Esophagus muscularis mucosa (tissue), 4 donors: ENCODE results near the gene TMEM61.

Source experiments
- EP300 ChIP-seq: sonication (generic); formaldehyde crosslinking; IDR thresholded peaks from one replicate; pipeline ENCODE4 v1.6.1; 2017; ENCODE audit warnings: antibody characterized with exemption
- POLR2AphosphoS5 ChIP-seq, 2 donors: sonication (generic); formaldehyde crosslinking; IDR thresholded peaks; one replicate each; pipeline ENCODE4 v1.6.1; 2017; ENCODE audit warnings: antibody characterized with exemption in 2 of 2
- TF ChIP-seq, protein P1 (sequence below), 3 experiments: fragments of 200-600 bp in 2 of 3; fragments of 450-650 bp in 1 of 3; sonication (generic) in 2 of 3; IDR thresholded peaks; one replicate each; pipeline ENCODE4 v1.5.1; 2017 to 2019; ENCODE audit warnings: antibody characterized with exemption in 3 of 3, mild to moderate bottlenecking in 2 of 3, moderate library complexity in 1 of 3

DNA sequence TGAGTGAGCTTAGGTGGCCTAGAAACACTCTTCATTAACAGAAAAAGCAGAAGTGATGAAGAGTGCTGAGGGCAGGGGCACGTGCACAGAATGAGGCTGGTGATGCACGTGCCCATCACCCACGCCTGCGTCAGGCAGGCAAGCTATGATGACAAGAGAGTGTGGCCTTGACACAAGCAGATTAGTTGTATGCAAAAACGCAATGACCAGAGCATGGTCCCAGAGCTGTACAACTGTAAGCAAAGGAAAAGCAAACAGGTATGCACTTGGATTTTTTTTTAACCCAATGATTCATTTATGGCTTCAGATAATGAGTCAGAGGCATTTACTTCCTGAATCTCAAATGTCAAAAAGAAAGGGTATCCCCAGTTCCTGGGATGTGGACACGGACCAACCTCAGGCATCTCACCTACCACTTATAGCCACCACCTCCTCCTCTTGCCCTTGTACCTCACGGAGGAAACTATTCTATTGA, 9.1 kb upstream of the TMEM61 start:
- TF ChIP-seq, protein P1, sequence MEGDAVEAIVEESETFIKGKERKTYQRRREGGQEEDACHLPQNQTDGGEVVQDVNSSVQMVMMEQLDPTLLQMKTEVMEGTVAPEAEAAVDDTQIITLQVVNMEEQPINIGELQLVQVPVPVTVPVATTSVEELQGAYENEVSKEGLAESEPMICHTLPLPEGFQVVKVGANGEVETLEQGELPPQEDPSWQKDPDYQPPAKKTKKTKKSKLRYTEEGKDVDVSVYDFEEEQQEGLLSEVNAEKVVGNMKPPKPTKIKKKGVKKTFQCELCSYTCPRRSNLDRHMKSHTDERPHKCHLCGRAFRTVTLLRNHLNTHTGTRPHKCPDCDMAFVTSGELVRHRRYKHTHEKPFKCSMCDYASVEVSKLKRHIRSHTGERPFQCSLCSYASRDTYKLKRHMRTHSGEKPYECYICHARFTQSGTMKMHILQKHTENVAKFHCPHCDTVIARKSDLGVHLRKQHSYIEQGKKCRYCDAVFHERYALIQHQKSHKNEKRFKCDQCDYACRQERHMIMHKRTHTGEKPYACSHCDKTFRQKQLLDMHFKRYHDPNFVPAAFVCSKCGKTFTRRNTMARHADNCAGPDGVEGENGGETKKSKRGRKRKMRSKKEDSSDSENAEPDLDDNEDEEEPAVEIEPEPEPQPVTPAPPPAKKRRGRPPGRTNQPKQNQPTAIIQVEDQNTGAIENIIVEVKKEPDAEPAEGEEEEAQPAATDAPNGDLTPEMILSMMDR (IDR thresholded peaks at IDR 0.05) = no peak
- no peak for TF ChIP-seq EP300
- TF ChIP-seq POLR2AphosphoS5 (IDR thresholded peaks at IDR 0.05) = no peak
